ENCODE data around the gene RNF8.
A peak's percentile ranks its signal among the peaks of the same experiment; 100 is the strongest.
"Not testable (repeated sequence)": the region's sequence is repeated elsewhere in the genome, so short reads cannot be mapped to it uniquely, and the experiment has no call there.

Gene RNF8

DNA sequence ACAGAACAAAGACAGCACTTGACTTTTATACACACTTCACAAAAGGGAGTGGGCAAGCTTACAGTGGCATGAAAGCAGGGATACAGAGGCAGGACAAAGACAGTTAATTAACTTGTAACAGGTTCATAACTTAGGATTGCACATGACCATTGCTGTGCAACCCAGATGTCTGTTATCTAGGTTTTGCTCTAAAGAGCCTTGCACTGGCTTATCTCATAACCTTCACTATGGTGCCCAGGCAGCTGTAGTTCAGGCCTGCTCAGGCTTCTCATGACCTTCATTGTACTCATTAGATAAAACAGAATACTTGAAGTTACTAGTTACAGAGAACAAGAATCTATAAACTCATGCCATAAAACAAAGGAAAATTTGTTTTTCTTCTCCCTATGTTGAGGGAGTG is 47.9 kb downstream of the RNF8 start:
- not testable (repeated sequence) for DNase-seq

DNA sequence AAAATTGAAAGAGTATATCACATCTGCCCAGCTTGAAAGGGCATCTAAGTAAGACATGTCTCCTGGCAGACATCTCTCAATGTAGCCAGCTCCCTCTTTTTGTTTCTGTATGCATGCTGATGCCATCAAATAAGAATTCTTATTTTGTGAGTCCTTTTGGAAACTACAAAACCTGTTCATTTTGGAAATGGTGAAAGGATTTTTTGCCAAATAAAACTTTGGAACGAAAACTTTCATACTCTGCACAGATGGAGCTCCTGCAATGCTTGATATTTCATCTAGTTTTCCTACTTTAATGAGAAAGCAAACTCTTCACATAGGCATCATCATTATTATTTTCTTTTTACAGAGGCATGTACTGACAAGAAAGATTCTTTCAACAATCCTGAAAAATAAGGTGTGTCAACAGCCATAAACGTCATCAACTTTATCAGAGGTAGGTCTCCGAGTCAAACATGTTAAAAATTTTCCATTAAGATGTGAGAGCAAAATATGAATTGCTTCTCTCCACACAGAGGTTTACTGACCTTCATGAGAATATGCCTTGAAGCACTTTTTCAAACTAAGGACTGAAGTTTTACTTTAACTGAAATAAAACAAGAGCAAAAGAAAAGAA is 53.1 kb downstream of the RNF8 start:
- DNase-seq = no peak

DNA sequence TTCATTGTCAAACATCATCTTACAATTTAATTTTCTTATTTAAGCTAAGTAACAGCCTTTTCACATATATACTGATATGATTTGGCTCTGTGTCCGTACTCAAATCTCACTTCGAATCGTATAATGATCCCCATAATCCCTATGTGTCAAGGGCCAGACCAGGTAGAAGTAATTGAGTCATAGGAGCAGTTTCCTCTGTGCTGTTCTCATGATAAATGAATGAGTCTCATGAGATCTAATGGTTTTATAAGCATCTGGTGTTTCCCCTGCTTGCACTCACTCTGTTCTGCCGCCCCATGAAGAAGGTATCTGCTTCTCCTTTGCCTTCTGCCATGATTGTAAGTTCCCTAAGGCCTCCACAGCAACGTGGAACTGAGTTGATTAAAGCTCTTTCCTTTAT is 54.2 kb downstream of the RNF8 start:
- DNase-seq = no peak

- DNase-seq = no peak
Measured at GRCh38 chr6:37409501-37409900, 55.7 kb downstream of the RNF8 start.

GRCh38 chr6:37417393-37417792 is 63.6 kb downstream of the RNF8 start:
- no peak for DNase-seq

- no peak for DNase-seq
Measured at GRCh38 chr6:37418722-37419121, 64.9 kb downstream of the RNF8 start.

GRCh38 chr6:37426058-37426944 is 72.5 kb downstream of the RNF8 start:
- DNase-seq = no peak

DNA sequence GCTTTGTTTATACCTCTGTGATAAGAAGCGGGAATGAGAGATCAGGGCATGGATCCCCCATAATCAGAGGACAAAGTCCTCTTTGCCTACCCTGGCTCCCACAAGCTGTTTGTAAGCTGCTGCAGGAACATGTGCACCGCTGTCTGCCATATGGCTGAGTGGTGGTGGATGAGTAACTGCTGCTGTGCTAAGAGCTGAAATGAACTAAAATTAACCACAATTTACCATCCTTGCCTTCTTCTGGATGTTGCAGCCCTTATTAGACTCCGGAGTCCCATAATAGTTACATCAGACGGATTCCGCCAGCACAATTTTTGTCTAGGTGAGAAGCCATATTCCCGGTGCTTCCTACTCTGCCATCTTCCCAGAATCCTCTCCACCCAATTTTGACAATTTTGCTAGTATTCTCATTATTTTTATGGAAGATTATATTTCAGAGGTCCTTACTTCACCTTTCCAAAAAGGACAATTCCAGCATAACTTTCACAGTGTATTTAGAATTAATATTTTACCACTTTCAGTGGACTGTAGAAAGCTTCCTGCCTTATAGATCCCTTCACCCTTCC is 73.2 kb downstream of the RNF8 start:
- no peak for DNase-seq

DNA sequence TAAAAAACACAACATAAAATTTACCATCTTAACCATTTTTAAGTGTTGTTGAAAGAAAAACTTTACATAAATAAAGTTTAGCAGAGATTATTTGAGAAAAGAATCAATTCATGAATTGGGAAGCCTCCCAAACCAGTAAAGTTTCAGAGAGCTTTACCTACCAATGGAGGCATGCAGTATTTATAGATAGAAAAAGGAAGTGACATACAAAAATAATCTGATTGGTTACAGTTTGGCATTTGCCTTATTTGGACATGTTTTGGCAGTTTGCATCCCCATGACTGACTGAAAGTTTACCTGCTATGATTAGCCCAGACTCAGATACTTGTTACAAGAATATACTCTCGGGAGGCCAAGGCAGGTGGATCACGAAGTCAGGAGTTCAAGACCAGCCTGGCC is 75.6 kb downstream of the RNF8 start:
- DNase-seq = no peak

- no peak for DNase-seq
Measured at GRCh38 chr6:37432590-37432915, 78.8 kb downstream of the RNF8 start.

DNA sequence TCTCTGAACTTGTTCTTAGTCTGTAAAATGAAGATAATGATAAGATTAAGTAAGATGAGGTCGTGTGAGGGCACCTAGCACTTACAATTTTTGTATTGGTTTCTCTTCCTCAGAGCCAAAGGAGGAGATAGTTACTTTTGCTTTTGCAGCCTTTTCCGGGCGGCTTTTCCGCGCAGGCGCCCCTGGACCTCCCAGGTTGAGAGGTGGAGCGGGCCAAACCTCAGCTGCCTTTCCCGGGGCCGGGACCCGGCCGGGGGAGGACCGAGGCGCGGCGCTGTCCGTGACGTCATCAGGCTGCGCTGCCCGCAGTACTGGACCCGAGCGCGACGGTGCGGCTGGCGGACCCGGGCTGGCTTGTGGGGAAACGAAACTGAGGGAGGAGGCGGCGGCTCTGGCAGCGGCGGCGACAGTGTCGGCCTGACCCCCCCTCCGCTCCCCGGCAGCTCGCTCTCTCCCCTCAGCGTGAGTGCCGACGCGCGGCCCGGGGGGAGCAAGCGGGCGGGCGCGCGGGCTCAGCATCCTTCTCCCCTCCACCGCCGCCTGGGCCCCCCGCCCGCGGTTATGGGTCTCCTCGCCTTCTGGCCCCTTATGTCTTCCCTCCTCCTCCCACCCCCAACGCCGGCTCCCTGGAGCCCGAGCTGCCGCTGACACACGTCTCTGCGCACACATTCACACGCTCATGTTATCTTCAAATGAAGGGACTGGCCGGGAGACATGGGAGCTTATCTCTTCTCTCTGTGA is 79.3 kb downstream of the RNF8 start, which contains the start of gene CMTR1:
TSS of gene CMTR1 (plus strand) at position 306 of the 741 bp plus-strand sequence. CDS start 2,409 bp downstream, outside the sequence.
- DNase-seq = peak; percentile 95

- DNase-seq = peak; percentile 50
Measured at GRCh38 chr6:37433657-37434271, 80.0 kb downstream of the RNF8 start.

DNA sequence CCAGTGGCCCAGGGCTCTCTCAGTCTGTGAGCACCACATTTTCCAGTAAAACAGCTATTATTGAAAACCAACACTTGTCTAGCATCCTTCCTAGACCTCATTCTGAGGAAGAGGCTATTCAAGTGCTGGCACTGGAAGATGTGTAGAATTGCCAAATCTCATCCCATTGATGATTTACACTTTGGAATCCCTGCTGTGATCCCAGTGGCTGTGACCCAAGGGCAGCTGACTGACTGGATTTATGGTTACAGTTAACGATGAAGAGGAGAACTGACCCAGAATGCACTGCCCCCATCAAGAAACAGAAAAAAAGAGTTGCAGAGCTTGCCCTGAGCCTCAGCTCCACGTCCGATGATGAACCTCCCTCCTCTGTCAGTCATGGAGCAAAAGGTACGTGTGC is 81.6 kb downstream of the RNF8 start:
- DNase-seq = no peak

DNA sequence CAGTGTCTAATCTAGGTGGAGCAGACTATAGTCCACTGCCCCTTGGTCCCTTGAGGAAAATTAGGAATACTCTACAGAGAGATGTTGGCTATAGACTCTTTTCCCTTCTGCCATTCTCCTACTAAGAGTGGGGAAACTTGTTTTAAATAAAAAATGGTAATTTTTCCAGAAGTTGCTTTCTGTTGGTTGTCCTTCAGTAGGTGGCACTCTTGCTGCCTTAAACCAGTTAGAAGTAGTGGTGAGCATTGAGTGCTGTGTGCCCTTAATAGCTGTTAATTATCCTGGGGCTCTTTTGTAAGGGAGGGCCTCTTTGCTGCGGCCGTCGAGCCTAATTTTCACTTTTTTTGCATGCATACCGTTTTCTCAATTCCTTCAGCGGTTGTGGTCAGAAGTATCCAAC is 82.0 kb downstream of the RNF8 start:
- no peak for DNase-seq

DNA sequence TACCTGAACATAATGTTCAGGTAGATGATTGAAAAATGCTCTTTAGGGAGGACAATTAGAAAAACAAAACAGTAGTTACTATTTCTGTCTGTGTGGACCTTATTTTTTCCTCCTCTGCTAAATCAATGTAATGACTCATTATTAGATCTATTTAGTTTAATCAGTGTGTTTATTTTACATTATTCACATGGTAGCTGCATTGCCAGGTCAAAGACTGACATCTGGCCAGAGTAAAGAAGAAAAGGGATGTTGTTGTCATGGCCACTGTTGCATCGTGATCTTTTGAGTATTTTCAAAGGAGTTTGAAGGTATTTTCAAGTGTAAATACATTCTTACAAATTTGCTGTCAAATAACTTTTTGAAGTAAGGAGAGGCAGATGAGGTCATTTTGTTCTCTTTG is 85.1 kb downstream of the RNF8 start:
- DNase-seq = no peak

DNA sequence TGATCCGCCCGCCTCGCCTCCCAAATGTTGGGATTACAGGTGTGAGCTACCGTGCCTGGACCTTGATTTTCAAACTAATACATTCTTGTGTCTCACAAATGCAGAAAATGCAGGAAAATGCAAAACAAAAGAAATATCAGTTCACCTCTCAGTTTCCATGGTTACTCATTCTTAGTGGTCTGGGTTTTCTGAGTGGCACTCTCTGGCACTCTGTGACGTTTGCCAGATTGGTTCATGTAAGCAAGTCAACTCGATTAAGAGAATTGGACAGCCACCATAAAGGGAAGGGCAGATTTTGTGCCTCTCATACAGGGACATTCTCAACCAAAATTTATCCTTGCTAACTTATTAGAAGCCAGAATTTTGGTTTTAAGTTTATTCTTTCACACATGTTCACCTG is 87.9 kb downstream of the RNF8 start:
- no peak for DNase-seq

GRCh38 chr6:37442416-37443215 is 88.8 kb downstream of the RNF8 start:
- no peak for DNase-seq

DNA sequence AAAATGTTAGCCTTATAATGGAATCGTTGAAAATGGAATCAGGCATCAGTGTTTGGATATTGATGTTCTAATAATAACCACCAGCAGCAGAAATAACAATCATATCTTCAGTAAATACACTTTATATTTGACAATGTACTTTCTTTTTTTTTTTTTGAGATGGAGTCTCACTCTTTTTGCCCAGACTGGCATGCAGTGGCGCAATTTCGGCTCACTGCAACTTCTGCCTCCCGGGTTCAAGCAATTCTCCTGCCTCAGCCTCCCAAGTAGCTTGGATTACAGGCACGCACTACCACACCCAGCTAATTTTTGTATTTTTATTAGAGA is 89.4 kb downstream of the RNF8 start:
- not testable (repeated sequence) for DNase-seq

Measured in stimulated activated naive CD4-positive, alpha-beta T cell treated with Interleukin-2 at 50 U/mL for 16 hours (primary cell).